Calu3 (cell line): ENCODE results near the gene CPT1C. TPM values are rescaled to one million over a fixed set of nuclear protein-coding genes. Genes with fewer than 3 reads are reported as not detected.

Experiments used
- BruUV-seq: library from RNA; stranded (reverse); fragments of 400-500 nt; replicated peaks from 2 replicates; lab custom pipeline; 2021; lab: Mats Ljungman, UMichigan
- CTCF ChIA-PET: fragments of 300-600 bp; sonication (Branson Sonifier 250); formaldehyde crosslinking; loops from one replicate; lab custom pipeline; 2022; ENCODE audit warnings: antibody characterized with exemption; lab: Charles Lee
- DNase-seq: peaks from one replicate; pipeline ENCODE4 v3.0.0; 2022
- H3K27ac Mint-ChIP-seq: one replicate; pipeline ENCODE4 v1.8.0; 2022; ENCODE audit warnings: mixed read lengths; ENCODE audit not compliant: unreplicated experiment
- H3K27me3 Mint-ChIP-seq: one replicate; pipeline ENCODE4 v1.8.0; 2022; ENCODE audit warnings: mixed read lengths; ENCODE audit not compliant: unreplicated experiment
- H3K36me3 Mint-ChIP-seq: one replicate; pipeline ENCODE4 v1.8.0; 2022; ENCODE audit warnings: mild to moderate bottlenecking, moderate library complexity, mixed read lengths; ENCODE audit not compliant: insufficient read depth, unreplicated experiment
- H3K4me1 Mint-ChIP-seq: one replicate; pipeline ENCODE4 v1.8.0; 2022; ENCODE audit warnings: mild to moderate bottlenecking, low read depth, mixed read lengths; ENCODE audit not compliant: unreplicated experiment
- H3K4me3 Mint-ChIP-seq: one replicate; pipeline ENCODE4 v1.8.0; 2022; ENCODE audit warnings: mild to moderate bottlenecking, low read depth, moderate library complexity, mixed read lengths; ENCODE audit not compliant: unreplicated experiment
- H3K9me3 Mint-ChIP-seq: one replicate; pipeline ENCODE4 v1.8.0; 2022; ENCODE audit warnings: low read depth, mixed read lengths; ENCODE audit not compliant: unreplicated experiment
- intact Hi-C: fragments of 100-400 bp; cut with micrococcal nuclease; formaldehyde crosslinking; loops from one replicate; pipeline ENCODE4 v1.10.0; 2022; ENCODE audit not compliant: unreplicated experiment
- total RNA-seq: library from RNA; stranded (reverse); gene quantifications from 2 replicates; pipeline ENCODE4 v1.2.3, GENCODE V29; 2022
- TF ChIP-seq, protein P1 (sequence below): fragments of 200-600 bp; IDR thresholded peaks from one replicate; pipeline ENCODE4 v1.8.0; 2022; ENCODE audit warnings: antibody characterized with exemption; ENCODE audit not compliant: unreplicated experiment

CPT1C gene
- total RNA-seq, 1 experiment from 2014 or later = 0.57 TPM

DNA sequence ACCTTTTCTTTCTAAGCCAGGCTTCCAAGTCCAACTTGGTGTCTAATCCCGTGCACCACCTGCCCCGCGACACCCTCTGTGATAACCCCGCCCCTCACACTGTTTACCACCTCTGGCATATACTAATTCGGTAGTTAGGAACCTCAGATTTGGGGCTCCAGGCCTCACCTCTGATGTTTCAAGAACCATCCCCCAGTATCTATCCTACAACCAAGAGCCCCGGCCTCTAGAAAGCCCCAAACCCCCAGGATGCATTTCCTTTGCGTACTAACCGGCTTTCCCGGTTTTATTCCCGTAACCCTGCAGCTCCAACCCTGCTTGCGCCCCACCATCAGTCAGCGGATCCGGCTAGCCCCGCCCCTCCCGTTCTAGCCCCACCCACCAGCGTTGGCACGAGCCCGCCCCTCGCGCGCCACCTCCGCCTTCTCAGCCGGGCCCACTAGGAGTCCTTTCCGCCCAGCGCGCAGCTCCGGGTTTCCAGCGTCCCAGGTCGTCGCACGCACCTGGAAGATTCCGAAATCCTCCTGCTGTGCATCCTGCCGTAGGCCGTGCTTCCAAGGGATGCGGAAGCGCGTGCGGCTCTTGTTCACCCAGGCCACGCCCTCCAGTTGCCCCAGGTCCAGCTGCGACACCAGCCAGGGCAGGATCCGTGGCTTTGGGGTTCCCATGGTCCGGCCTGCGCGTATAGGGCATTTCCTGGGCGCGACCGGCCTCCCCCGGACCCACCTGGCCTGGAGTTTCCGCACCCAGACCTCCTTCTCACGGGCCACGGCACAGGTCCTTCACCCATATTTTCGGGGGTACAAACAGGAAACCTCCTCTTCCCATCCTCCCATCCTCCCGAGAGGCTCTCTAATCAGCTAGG, 26.5 kb upstream of the CPT1C start:
- H3K36me3 Mint-ChIP-seq = peaks cover 87% of the 10 kb centered on the region
- peak; percentile 96 for DNase-seq
- H3K27ac Mint-ChIP-seq = peak overlapping the region; percentile 77
- H3K9me3 Mint-ChIP-seq = no peaks in the 10 kb centered on the region
- intact Hi-C loops = loop anchor here (1.0 kb wide), 1 partner anchor 24 kb away; the partner anchor contains the start of gene RRAS
- H3K27me3 Mint-ChIP-seq = no peaks in the 10 kb centered on the region
- TF ChIP-seq, protein P1, sequence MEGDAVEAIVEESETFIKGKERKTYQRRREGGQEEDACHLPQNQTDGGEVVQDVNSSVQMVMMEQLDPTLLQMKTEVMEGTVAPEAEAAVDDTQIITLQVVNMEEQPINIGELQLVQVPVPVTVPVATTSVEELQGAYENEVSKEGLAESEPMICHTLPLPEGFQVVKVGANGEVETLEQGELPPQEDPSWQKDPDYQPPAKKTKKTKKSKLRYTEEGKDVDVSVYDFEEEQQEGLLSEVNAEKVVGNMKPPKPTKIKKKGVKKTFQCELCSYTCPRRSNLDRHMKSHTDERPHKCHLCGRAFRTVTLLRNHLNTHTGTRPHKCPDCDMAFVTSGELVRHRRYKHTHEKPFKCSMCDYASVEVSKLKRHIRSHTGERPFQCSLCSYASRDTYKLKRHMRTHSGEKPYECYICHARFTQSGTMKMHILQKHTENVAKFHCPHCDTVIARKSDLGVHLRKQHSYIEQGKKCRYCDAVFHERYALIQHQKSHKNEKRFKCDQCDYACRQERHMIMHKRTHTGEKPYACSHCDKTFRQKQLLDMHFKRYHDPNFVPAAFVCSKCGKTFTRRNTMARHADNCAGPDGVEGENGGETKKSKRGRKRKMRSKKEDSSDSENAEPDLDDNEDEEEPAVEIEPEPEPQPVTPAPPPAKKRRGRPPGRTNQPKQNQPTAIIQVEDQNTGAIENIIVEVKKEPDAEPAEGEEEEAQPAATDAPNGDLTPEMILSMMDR = no peak
- peak overlapping the region; percentile 83 for H3K4me3 Mint-ChIP-seq
- CTCF ChIA-PET = interaction anchor here (0.7 to 2.5 kb wide), 4 partner anchors 9 to 24 kb away, joined by 3 to 10 read pairs (median 5); partner anchors contain the start of genes PRMT1 and RRAS
- BruUV-seq = no TSS peak
- peaks cover 13% of the 10 kb centered on the region for H3K4me1 Mint-ChIP-seq

DNA sequence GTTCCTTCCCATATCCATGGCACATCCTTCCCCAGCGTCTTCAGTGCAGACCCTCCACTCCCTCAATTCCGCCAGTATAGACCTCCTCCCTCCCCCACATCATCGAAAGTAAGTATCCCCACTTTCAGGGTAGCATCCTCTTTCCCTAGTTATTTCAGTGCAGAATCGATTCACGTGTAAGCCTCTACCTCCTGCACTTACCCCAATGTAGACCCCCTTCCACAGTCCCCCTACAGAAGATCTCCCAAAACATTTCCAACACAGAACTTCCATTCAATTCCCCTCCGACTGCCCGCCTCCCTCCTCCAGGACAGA, 25.9 kb upstream of the CPT1C start:
- DNase-seq = no peak
- H3K9me3 Mint-ChIP-seq = no peaks in the 10 kb centered on the region
- H3K36me3 Mint-ChIP-seq = peaks cover 84% of the 10 kb centered on the region
- CTCF ChIA-PET = interaction anchor here (0.7 to 2.5 kb wide), 2 partner anchors 10 to 12 kb away, joined by 7 to 10 read pairs; partner anchors contain the start of gene PRMT1
- H3K27me3 Mint-ChIP-seq = no peaks in the 10 kb centered on the region
- H3K27ac Mint-ChIP-seq = peak overlapping the region; percentile 77
- TF ChIP-seq, protein P1 = no peak
- H3K4me3 Mint-ChIP-seq = peak overlapping the region; percentile 83
- peaks cover 13% of the 10 kb centered on the region for H3K4me1 Mint-ChIP-seq
- BruUV-seq = no TSS peak
- intact Hi-C loops = no loop called here

DNA sequence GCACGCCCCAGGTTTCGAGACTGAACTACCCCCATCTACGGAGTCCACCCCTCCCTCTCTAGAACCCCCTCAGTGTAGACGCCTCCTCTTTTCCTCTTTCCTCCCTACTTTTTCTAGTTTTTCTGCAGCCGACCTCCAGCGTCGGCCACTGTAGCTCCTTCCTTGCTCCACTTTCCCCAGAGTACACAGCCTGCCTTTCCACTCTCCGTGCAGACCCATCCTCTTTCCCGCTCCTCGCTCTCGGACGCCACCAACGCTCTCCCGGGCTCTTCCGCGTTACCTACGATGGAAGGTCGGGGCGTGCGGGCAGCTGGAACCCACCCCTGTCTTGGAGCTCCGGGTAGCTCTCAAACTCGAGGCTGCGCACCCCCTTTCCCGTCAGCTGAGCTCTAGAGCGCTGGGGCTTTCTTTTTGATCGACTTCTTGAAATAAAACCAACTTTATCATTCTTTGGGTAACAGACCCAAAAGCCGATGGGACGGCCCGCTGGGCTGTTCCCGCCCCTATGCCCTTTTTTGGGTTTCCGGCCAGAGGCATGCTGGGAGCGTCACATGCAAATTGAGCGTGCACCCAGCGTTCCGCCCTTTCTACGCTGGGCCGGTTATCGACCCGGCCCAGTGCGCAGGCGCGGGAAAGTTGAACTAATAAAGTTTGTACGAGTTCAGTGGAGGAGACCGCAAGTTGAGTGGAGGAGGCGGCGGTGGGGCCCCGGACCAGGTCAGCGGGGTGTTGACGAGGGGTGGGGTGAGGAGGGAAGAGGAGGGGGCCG, 25.4 kb upstream of the CPT1C start, which contains the start of the genes BCL2L12 and IRF3:
TSS of gene BCL2L12 (plus strand) at position 583 of the 769 bp plus-strand sequence. CDS start 760 bp downstream, outside the sequence.
TSS of gene IRF3 (minus strand) at position 507 of the 769 bp plus-strand sequence. CDS start 1,019 bp downstream, outside the sequence.
- DNase-seq = peak; percentile 99
- H3K36me3 Mint-ChIP-seq = peaks cover 82% of the 10 kb centered on the region
- H3K4me1 Mint-ChIP-seq = peaks cover 13% of the 10 kb centered on the region
- H3K4me3 Mint-ChIP-seq = peak within 1 kb of the TSS; percentile 83
- CTCF ChIA-PET = interaction anchor here (0.6 to 2.5 kb wide), 2 partner anchors 11 to 83 kb away, joined by 3 to 10 read pairs; partner anchors contain the start of gene PRMT1
- peak within 1 kb of the TSS; percentile 77 for H3K27ac Mint-ChIP-seq
- H3K9me3 Mint-ChIP-seq = no peaks in the 10 kb centered on the region
- intact Hi-C loops = no loop called here
- H3K27me3 Mint-ChIP-seq = no peaks in the 10 kb centered on the region
- no TSS peak for BruUV-seq
- TF ChIP-seq, protein P1 = no peak

DNA sequence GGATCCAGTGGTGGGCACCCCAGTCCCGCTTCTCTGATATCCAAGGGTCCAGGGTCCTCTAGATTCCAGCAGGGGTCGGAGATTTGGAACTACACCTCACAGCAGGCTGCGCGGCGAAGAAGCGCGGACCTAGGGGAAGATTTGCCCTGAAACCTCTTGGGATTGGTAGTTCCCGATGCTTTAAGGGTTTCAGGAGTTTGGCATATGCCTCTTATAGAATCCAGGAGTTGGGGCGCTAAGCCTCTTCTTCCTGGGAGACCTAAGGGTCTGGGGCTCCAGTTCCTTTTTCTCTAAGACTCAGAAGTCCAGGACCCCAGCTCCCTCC, 24.8 kb upstream of the CPT1C start:
- Mint-ChIP-seq H3K36me3 (peaks cover 82% of the 10 kb centered on the region), H3K27me3 (no peaks in the 10 kb centered on the region), H3K9me3 (no peaks in the 10 kb centered on the region), H3K4me1 (peaks cover 13% of the 10 kb centered on the region), H3K27ac (peak overlapping the region; percentile 77), H3K4me3 (peak overlapping the region; percentile 83)
- TF ChIP-seq, protein P1 = no peak
- intact Hi-C loops = no loop called here
- no peak for DNase-seq
- TSS peak; percentile 73 for BruUV-seq
- CTCF ChIA-PET = interaction anchor here (0.6 to 2.5 kb wide), 2 partner anchors 11 to 84 kb away, joined by 3 to 10 read pairs; partner anchors contain the start of gene PRMT1
